K562 (cell line): ENCODE data around the gene FOXN3. TPM values are rescaled to one million over a fixed set of nuclear protein-coding genes. Genes with fewer than 3 reads are reported as not detected.

ENCODE experiments used
- ATAC-seq: fragments of 200-7000 bp; cut with Tn5 transposase; 3 replicates; pipeline ENCODE4 v1.9.1; 2020; ENCODE audit warnings: moderate library complexity
- BruUV-seq: library from RNA; stranded (reverse); fragments of 400-500 nt; replicated peaks from 2 replicates; lab custom pipeline; 2021; lab: Mats Ljungman, UMichigan
- CTCF ChIA-PET: fragments of 300-600 bp; formaldehyde crosslinking; extraction: SDS; loops from one replicate; lab custom pipeline; 2021; ENCODE audit warnings: low intra/inter-chr PET ratio; lab: Yijun Ruan, JAX
- POLR2A ChIA-PET: fragments of 300-600, 350-650 bp; sonication (Branson Sonifier 250); formaldehyde crosslinking; extraction: SDS; loops from one replicate; lab custom pipeline; 2021; ENCODE audit warnings: antibody characterized with exemption, inconsistent platforms; lab: Yijun Ruan, JAX
- DNase-seq, 4 experiments: peaks; one replicate each; pipeline versions ENCODE4 v3.0.0 to v3.0.0-alpha.2; 2011 to 2018; ENCODE audit warnings: low spot score in 3 of 4, mixed read lengths in 3 of 4; ENCODE audit errors: extremely low read depth in 1 of 4
- FAIRE-seq: peaks from 2 replicates; lab custom pipeline; 2011; peaks lifted over from hg19 to GRCh38; lab: Jason Lieb, UNC
- H2AFZ ChIP-seq: 2 replicates; pipeline ENCODE4 v1.6.0; 2011; ENCODE audit warnings: low read depth, low read length, control low read depth, inconsistent platforms
- H3K27ac ChIP-seq: fragments of 200-600 bp; 3 replicates; pipeline ENCODE4 v1.8.0; 2011; ENCODE audit warnings: low read depth, mild to moderate bottlenecking, control low read depth, inconsistent platforms, low read length, moderate library complexity, mixed read lengths; ENCODE audit errors: extremely low read depth
- H3K27me3 ChIP-seq, 2 experiments: fragments of 300-600 bp in 1 of 2; 2 replicates in 1 of 2; 3 replicates in 1 of 2; pipeline versions ENCODE4 v1.6.0 to v1.8.0; 2011; ENCODE audit warnings: inconsistent platforms in 2 of 2, low read length in 2 of 2, mild to moderate bottlenecking in 1 of 2, mixed read lengths in 1 of 2, moderate library complexity in 1 of 2; ENCODE audit not compliant: control insufficient read depth in 2 of 2, insufficient read depth in 2 of 2
- H3K36me3 ChIP-seq: fragments of 300-600 bp; 3 replicates; pipeline ENCODE4 v1.8.0; 2011; ENCODE audit warnings: mild to moderate bottlenecking, low read length, inconsistent platforms; ENCODE audit not compliant: control insufficient read depth, insufficient read depth
- H3K4me1 ChIP-seq, 2 experiments: fragments of 200-600 bp in 1 of 2; replicated peaks in 1 of 2; 2 replicates in 1 of 2; 3 replicates in 1 of 2; pipeline versions ENCODE4 v1.5.1 to v1.8.0; 2011; ENCODE audit warnings: inconsistent platforms in 2 of 2, low read length in 2 of 2, mild to moderate bottlenecking in 1 of 2, mixed read lengths in 1 of 2, moderate library complexity in 1 of 2; ENCODE audit not compliant: control insufficient read depth in 2 of 2, insufficient read depth in 2 of 2
- H3K4me2 ChIP-seq: 2 replicates; pipeline ENCODE4 v1.6.1; 2011; ENCODE audit warnings: low read length, control low read depth, inconsistent platforms, mixed read lengths; ENCODE audit not compliant: insufficient read depth
- H3K4me3 ChIP-seq: fragments of 200-600 bp; sonication (generic), shearing (Covaris generic); 2 replicates; pipeline ENCODE4 v1.5.1; 2016; ENCODE audit warnings: control low read depth, inconsistent platforms
- H3K79me2 ChIP-seq: fragments of 200-600 bp; 3 replicates; pipeline ENCODE4 v1.8.0; 2011; ENCODE audit warnings: low read length, inconsistent platforms; ENCODE audit not compliant: control insufficient read depth, insufficient read depth
- H3K9ac ChIP-seq, 2 experiments: 2 replicates each; pipeline versions ENCODE4 v1.6.0 to v1.6.1; 2011; ENCODE audit warnings: low read depth in 2 of 2, low read length in 2 of 2, control low read depth in 1 of 2, inconsistent platforms in 1 of 2, mild to moderate bottlenecking in 1 of 2, mixed read lengths in 1 of 2; ENCODE audit not compliant: insufficient read depth in 1 of 2
- H3K9me1 ChIP-seq: one replicate; pipeline ENCODE4 v1.6.0; 2011; ENCODE audit warnings: inconsistent platforms, mild to moderate bottlenecking, low read length, moderate library complexity; ENCODE audit not compliant: control insufficient read depth, insufficient read depth
- H3K9me3 ChIP-seq: replicated peaks from 2 replicates; pipeline ENCODE4 v1.5.1; 2011; ENCODE audit warnings: low read depth, low read length, inconsistent platforms; ENCODE audit not compliant: control insufficient read depth, insufficient read depth
- H4K20me1 ChIP-seq: replicated peaks from 2 replicates; pipeline ENCODE4 v1.6.1; 2011; ENCODE audit warnings: low read length, inconsistent platforms, mixed read lengths; ENCODE audit not compliant: control insufficient read depth, insufficient read depth
- CC2D1A ChIP-seq: fragments of 450-650 bp; IDR thresholded peaks from 2 replicates; pipeline ENCODE4 v1.6.1; 2017; ENCODE audit warnings: mild to moderate bottlenecking
- CEBPB ChIP-seq: fragments of 450-650 bp; IDR thresholded peaks from 2 replicates; pipeline ENCODE4 v1.6.1; 2016; ENCODE audit warnings: missing genetic modification characterization, missing compliant biosample characterization
- COPS2 ChIP-seq: fragments of 450-650 bp; conservative IDR thresholded peaks from 2 replicates; pipeline ENCODE4 v1.6.1; 2016; ENCODE audit warnings: mild to moderate bottlenecking, moderate library complexity
- CUX1 ChIP-seq: fragments of 200-800 bp; sonication (Bioruptor generic); IDR thresholded peaks from 2 replicates; pipeline ENCODE4 v1.6.1; 2016; ENCODE audit warnings: missing genetic modification characterization, missing compliant biosample characterization
- ETV6 ChIP-seq, 3 experiments: fragments of 150-350 bp in 1 of 3; sonication (generic) in 1 of 3; formaldehyde crosslinking in 1 of 3; IDR thresholded peaks; 2 replicates each; pipeline versions ENCODE4 v1.6.1 to v1.8.0; 2014 to 2022; ENCODE audit warnings: borderline replicate concordance in 2 of 3, low read depth in 2 of 3, antibody characterized with exemption in 1 of 3, low read length in 1 of 3, mild to moderate bottlenecking in 1 of 3, missing genetic modification reagents in 1 of 3
- EWSR1 ChIP-seq: fragments of 450-650 bp; IDR thresholded peaks from 2 replicates; pipeline ENCODE4 v1.6.1; 2018; ENCODE audit warnings: borderline replicate concordance, mild to moderate bottlenecking, low read depth, moderate library complexity; ENCODE audit not compliant: partially characterized antibody
- POU5F1 ChIP-seq: fragments of 150-350 bp; IDR thresholded peaks from 2 replicates; pipeline ENCODE4 v1.6.1; 2014; ENCODE audit warnings: borderline replicate concordance, low read length, low read depth, mild to moderate bottlenecking; ENCODE audit not compliant: partially characterized antibody
- TEAD4 ChIP-seq, 2 experiments: sonication (generic) in 1 of 2; formaldehyde crosslinking in 1 of 2; IDR thresholded peaks; 2 replicates each; pipeline versions ENCODE4 v1.6.1 to v1.8.0; 2012 to 2022; ENCODE audit warnings: borderline replicate concordance in 1 of 2, inconsistent platforms in 1 of 2, low read length in 1 of 2, mild to moderate bottlenecking in 1 of 2, missing genetic modification reagents in 1 of 2
- WHSC1 ChIP-seq: IDR thresholded peaks from one replicate; pipeline ENCODE4 v1.6.1; 2012; ENCODE audit warnings: low read length, control low read depth, inconsistent platforms
- ZBTB8A ChIP-seq: fragments of 450-650 bp; IDR thresholded peaks from 2 replicates; pipeline ENCODE4 v1.6.1; 2018; ENCODE audit warnings: mild to moderate bottlenecking, moderate library complexity; ENCODE audit not compliant: partially characterized antibody
- ZNF165 ChIP-seq: fragments of 250-450 bp; sonication (Bioruptor Pico); IDR thresholded peaks from 2 replicates; pipeline ENCODE4 v1.4.0; 2020; ENCODE audit warnings: borderline replicate concordance
- ZNF212 ChIP-seq: fragments of 450-650 bp; formaldehyde crosslinking; IDR thresholded peaks from 2 replicates; pipeline ENCODE4 v1.4.0; 2020; ENCODE audit warnings: mild to moderate bottlenecking
- ZNF217 ChIP-seq: sonication (generic); formaldehyde crosslinking; IDR thresholded peaks from 2 replicates; pipeline ENCODE4 v1.8.0; 2022; ENCODE audit warnings: mild to moderate bottlenecking, missing genetic modification reagents
- ZNF280B ChIP-seq: fragments of 250-450 bp; sonication (Bioruptor Pico); IDR thresholded peaks from 2 replicates; pipeline ENCODE4 v1.5.1; 2021; ENCODE audit warnings: mild to moderate bottlenecking
- ZNF444 ChIP-seq: fragments of 250-450 bp; sonication (Bioruptor Pico); IDR thresholded peaks from 2 replicates; pipeline ENCODE4 v1.4.0; 2020; ENCODE audit warnings: mild to moderate bottlenecking, moderate library complexity
- WGBS: fragments of 100-300 bp; shearing (Covaris generic); methylation state at CpG from one replicate; pipeline ENCODE4 v1.1.6; 2016; ENCODE audit warnings: low coverage, mixed read lengths; ENCODE audit not compliant: insufficient coverage; ENCODE audit errors: missing lambda C conversion rate; 5-methylcytosine and 5-hydroxymethylcytosine counted together
- in situ Hi-C: fragments of 300-500 bp; cut with MboI; formaldehyde crosslinking; loops from 4 replicates; pipeline ENCODE4 v1.15.0; 2018; ENCODE audit warnings: inconsistent platforms, mixed read lengths
- intact Hi-C: fragments of 100-400 bp; cut with micrococcal nuclease; formaldehyde crosslinking; loops from 2 replicates; pipeline ENCODE4 v1.14.2; 2022
- polyA plus RNA-seq, 8 experiments: library from polyadenylated mRNA; depleted of rRNA in 4 of 8; stranded (reverse) in 5 of 8; unstranded in 3 of 8; fragments of >200 nt; fragmentation: Nextera tagmentation in 2 of 8; fragmentation: Illumina TruSeq in 1 of 8; extraction: Ambion mirVana in 2 of 8; extraction: Trizol in 1 of 8; gene quantifications; 2 replicates each; pipeline versions ENCODE4 v1.2.1 to v1.2.3, GENCODE V29; 2011 to 2014; ENCODE audit warnings: inconsistent platforms in 1 of 8, missing spikeins in 1 of 8
- total RNA-seq, 7 experiments: library from RNA; depleted of rRNA in 6 of 7; stranded (reverse); fragments of >200 nt in 6 of 7; fragmentation: Illumina TruSeq in 2 of 7; extraction: Trizol in 2 of 7; gene quantifications; 2 replicates each; pipeline versions ENCODE4 v1.2.1 to v1.2.3, GENCODE V29; 2011 to 2021; ENCODE audit warnings: low replicate concordance in 1 of 7

Gene FOXN3
- total and polyA plus RNA-seq, 9 of the 15 experiments (the other 6 are each of a cell fraction or from before 2014, with no cell fraction given) = 0.07 to 1.3 (median 0.40) TPM

- no peaks in the 10 kb centered on the region for H3K4me1 ChIP-seq
- POLR2A ChIA-PET = interaction anchor here (1.1 kb wide), 1 partner anchor 20 kb away, joined by 3 read pairs; no protein-coding TSS in a partner anchor
- no peak for FAIRE-seq
- TF ChIP-seq ZNF212 (CRISPR knock-in tag) = no peak
- TF ChIP-seq ZBTB8A = no peak
- no peak for TF ChIP-seq ZNF444 (CRISPR knock-in tag)
- no peak for TF ChIP-seq ZNF165
- no peak for TF ChIP-seq WHSC1
- TF ChIP-seq ETV6 (IDR thresholded peaks at IDR 0.05; ENCODE audit: borderline replicate concordance in 1 of 2, low read depth in 2 of 2, low read length in 1 of 2) = no peak
- TF ChIP-seq ETV6 (CRISPR knock-in tag; IDR thresholded peaks at IDR 0.05; ENCODE audit: borderline replicate concordance) = no peak
- no peak for TF ChIP-seq EWSR1
- no peak for TF ChIP-seq CUX1
- TF ChIP-seq CEBPB (tag) = no peak
- no peak for TF ChIP-seq COPS2
- TF ChIP-seq ZNF280B (CRISPR knock-in tag) = no peak
- no peak for TF ChIP-seq TEAD4 (IDR thresholded peaks at IDR 0.05; ENCODE audit: low read length)
- TF ChIP-seq TEAD4 (CRISPR knock-in tag; IDR thresholded peaks at IDR 0.05; ENCODE audit: borderline replicate concordance) = no peak
- no peak for TF ChIP-seq CC2D1A
- no peak for TF ChIP-seq POU5F1
- TF ChIP-seq ZNF217 (CRISPR knock-in tag) = no peak
Measured at GRCh38 chr14:89348722-89349121, 68.3 kb downstream of the FOXN3 start.

More at GRCh38 chr14:89348722-89349121, 68.3 kb downstream of the FOXN3 start:
- no peaks in the 10 kb centered on the region for H3K36me3 ChIP-seq
- no peak overlapping the region for H3K27ac ChIP-seq
- no peaks in the 10 kb centered on the region for H3K9me3 ChIP-seq
- no peak overlapping the region for H3K4me3 ChIP-seq
- in situ Hi-C loops = no loop called here
- H3K4me2 ChIP-seq = no peak overlapping the region
- DNase-seq (no peak), ATAC-seq (no peak)
- BruUV-seq = no TSS peak
- intact Hi-C loops = no loop called here
- peaks cover 0 to 14% of the 10 kb centered on the region in 2 experiments; a peak in 2 of 5 replicates for H3K27me3 ChIP-seq
- CTCF ChIA-PET = no interaction called here
- 3% methylated on average over 5 of the region's 5 CpGs for WGBS
- no peak overlapping the region for H2AFZ ChIP-seq
- no peaks in the 10 kb centered on the region for H3K79me2 ChIP-seq
- H4K20me1 ChIP-seq = no peaks in the 10 kb centered on the region
- H3K9me1 ChIP-seq = no peaks in the 10 kb centered on the region
- H3K9ac ChIP-seq = no peak overlapping the region
